Lung (tissue), 12 donors: ENCODE results near the gene WBP11. TPM values are rescaled to one million over a fixed set of nuclear protein-coding genes. Genes with fewer than 3 reads are reported as not detected.

Experiments used
- ATAC-seq: fragments of 200-7000 bp; cut with Tn5 transposase; one replicate; pipeline ENCODE4 v1.9.1; 2020; ENCODE audit warnings: moderate number of reproducible peaks; ENCODE audit not compliant: insufficient read depth, low FRiP score
- DNase-seq, 3 donors: peaks; one replicate each; pipeline ENCODE4 v3.0.0-alpha.2; 2013 to 2017
- H3K27ac ChIP-seq, 2 donors: one replicate each; pipeline ENCODE4 v1.5.1; 2013; ENCODE audit warnings: mild to moderate bottlenecking in 2 of 2, moderate library complexity in 2 of 2, control low read depth in 1 of 2, inconsistent platforms in 1 of 2, low read depth in 1 of 2, low read length in 1 of 2
- H3K27me3 ChIP-seq, 3 donors: one replicate each; pipeline ENCODE4 v1.5.1; 2013; ENCODE audit warnings: low read length in 2 of 3; ENCODE audit not compliant: control insufficient read depth in 3 of 3, insufficient read depth in 3 of 3
- H3K36me3 ChIP-seq, 4 donors: one replicate each; pipeline ENCODE4 v1.5.1; 2013; ENCODE audit warnings: low read length in 4 of 4, mild to moderate bottlenecking in 1 of 4, moderate library complexity in 1 of 4; ENCODE audit not compliant: control insufficient read depth in 4 of 4, insufficient read depth in 4 of 4
- H3K4me1 ChIP-seq, 5 donors: one replicate each; pipeline ENCODE4 v1.5.1; 2013; ENCODE audit warnings: low read length in 5 of 5, mild to moderate bottlenecking in 2 of 5, moderate library complexity in 1 of 5; ENCODE audit not compliant: control insufficient read depth in 5 of 5, insufficient read depth in 5 of 5
- H3K4me3 ChIP-seq: one replicate; pipeline ENCODE4 v1.5.1; 2013; ENCODE audit warnings: mild to moderate bottlenecking, control low read depth, moderate library complexity
- H3K9ac ChIP-seq, 2 donors: one replicate each; pipeline ENCODE4 v1.5.1; 2013; ENCODE audit warnings: low read length in 2 of 2, control low read depth in 1 of 2; ENCODE audit not compliant: insufficient read depth in 1 of 2
- H3K9me3 ChIP-seq, 4 donors: one replicate each; pipeline ENCODE4 v1.5.1; 2013; ENCODE audit warnings: low read length in 3 of 4, mild to moderate bottlenecking in 1 of 4, moderate library complexity in 1 of 4; ENCODE audit not compliant: control insufficient read depth in 4 of 4, insufficient read depth in 3 of 4
- WGBS, 2 donors: extraction: QIAGEN DNeasy Blood & Tissue Kit; methylation state at CpG; one replicate each; pipeline ENCODE4 v1.1.7; 2013; 5-methylcytosine and 5-hydroxymethylcytosine counted together
- polyA plus RNA-seq, 2 donors: library from polyadenylated mRNA; stranded (reverse); fragments of 200-250 nt; gene quantifications; one replicate each; pipeline ENCODE4 v1.2.1, GENCODE V29; 2013
- total RNA-seq, 2 donors: library from RNA; depleted of rRNA in 1 of 2; stranded (reverse); fragments of >200 nt in 1 of 2; gene quantifications; one replicate each; pipeline ENCODE4 v1.2.1, GENCODE V29; 2014 to 2021
- TF ChIP-seq, protein P1 (sequence below): IDR thresholded peaks from 2 replicates; pipeline ENCODE4 v1.5.1; 2012; ENCODE audit warnings: mild to moderate bottlenecking; ENCODE audit errors: control extremely low read depth, extremely low read depth
- donor health status: control.
- donor health status: control.
- donor health status: Bipolar disorder and iron deficiency.
- donor health status: healthy.
- donor health status: DM: yes; HTN: yes; CAD: no.

WBP11 gene
- total and polyA plus RNA-seq, 4 donors, result 14.8 to 52.8 (median 30.6) TPM

- TF ChIP-seq, protein P1, sequence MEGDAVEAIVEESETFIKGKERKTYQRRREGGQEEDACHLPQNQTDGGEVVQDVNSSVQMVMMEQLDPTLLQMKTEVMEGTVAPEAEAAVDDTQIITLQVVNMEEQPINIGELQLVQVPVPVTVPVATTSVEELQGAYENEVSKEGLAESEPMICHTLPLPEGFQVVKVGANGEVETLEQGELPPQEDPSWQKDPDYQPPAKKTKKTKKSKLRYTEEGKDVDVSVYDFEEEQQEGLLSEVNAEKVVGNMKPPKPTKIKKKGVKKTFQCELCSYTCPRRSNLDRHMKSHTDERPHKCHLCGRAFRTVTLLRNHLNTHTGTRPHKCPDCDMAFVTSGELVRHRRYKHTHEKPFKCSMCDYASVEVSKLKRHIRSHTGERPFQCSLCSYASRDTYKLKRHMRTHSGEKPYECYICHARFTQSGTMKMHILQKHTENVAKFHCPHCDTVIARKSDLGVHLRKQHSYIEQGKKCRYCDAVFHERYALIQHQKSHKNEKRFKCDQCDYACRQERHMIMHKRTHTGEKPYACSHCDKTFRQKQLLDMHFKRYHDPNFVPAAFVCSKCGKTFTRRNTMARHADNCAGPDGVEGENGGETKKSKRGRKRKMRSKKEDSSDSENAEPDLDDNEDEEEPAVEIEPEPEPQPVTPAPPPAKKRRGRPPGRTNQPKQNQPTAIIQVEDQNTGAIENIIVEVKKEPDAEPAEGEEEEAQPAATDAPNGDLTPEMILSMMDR, result no peak
- DNase-seq (peak; percentile 39 to 91 (median 89)), ATAC-seq (no peak)
- Histone ChIP-seq H3K36me3 (peaks cover 16 to 59% (median 33%) of the 10 kb centered on the region in 4 donors), H3K9me3 (no peaks in the 10 kb centered on the region), H3K9ac (peak overlapping the region in 1 of 2 donors; percentile 34), H3K4me1 (peaks cover 0 to 15% (median 0%) of the 10 kb centered on the region in 5 donors), H3K27me3 (no peaks in the 10 kb centered on the region), H3K4me3 (no peak overlapping the region), H3K27ac (no peak overlapping the region)
- 71 to 76% methylated on average over 4 of the region's 4 CpGs for WGBS, 2 donors
Observed at GRCh38 chr12:14795028-14795448, 8.2 kb downstream of the WBP11 start.

DNA sequence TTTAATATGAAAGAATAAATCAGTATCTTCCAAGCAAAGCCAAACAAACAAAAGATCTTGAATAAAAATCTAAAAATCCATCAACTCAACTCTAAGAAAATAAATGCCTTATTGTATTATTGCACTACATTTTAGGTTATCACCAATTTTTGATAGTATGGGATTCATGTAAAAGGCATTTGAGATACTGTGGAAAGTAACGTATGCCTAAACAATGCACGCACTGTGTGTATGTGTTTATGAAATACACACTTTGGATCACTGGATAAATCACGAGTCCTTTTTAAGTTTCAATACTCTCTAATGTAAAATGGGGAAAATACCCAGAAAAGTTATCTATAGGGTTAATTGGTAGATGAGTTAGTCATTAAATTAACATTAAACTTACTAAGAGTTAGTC lies 17.7 kb downstream of the WBP11 start:
- no peak for ATAC-seq
- Histone ChIP-seq H3K4me1 (no peaks in the 10 kb centered on the region), H3K9ac (no peak overlapping the region), H3K4me3 (no peak overlapping the region), H3K27me3 (no peaks in the 10 kb centered on the region), H3K9me3 (no peaks in the 10 kb centered on the region), H3K36me3 (peaks cover 16 to 38% (median 22%) of the 10 kb centered on the region in 4 donors), H3K27ac (no peak overlapping the region)
- 97% methylated on average over 3 of the region's 3 CpGs for WGBS, 2 donors
- no peak for DNase-seq
- TF ChIP-seq, protein P1, result no peak

DNA sequence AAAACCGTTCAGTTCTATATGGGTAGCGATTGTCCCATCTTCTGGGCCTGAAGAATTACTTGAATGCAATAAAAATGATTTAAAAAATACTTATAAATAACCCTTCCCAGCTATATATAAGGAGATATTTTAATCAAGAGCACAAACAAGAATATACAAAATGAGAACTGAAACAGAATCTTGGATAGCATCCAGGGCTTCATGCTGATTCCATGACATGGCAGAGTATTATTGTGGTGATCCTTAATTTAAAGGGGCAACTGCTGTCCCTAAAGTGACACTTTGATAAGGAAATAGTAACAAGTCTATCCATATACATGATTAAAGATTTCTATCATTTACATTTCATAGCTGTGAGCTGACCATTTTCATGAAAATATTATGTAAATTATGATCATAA lies 18.8 kb downstream of the WBP11 start:
- TF ChIP-seq, protein P1, result no peak

GRCh38 chr12:14782756-14783155 lies 20.5 kb downstream of the WBP11 start:
- H3K36me3 ChIP-seq, result peaks cover 4 to 17% (median 8%) of the 10 kb centered on the region in 4 donors
- no peak overlapping the region for H3K9ac ChIP-seq
- no peaks in the 10 kb centered on the region for H3K9me3 ChIP-seq
- TF ChIP-seq, protein P1, result no peak
- no peak overlapping the region for H3K4me3 ChIP-seq
- DNase-seq, result no peak
- no peak overlapping the region for H3K27ac ChIP-seq
- ATAC-seq, result no peak
- H3K4me1 ChIP-seq, result peaks cover 0 to 4% (median 0%) of the 10 kb centered on the region in 5 donors
- no peaks in the 10 kb centered on the region for H3K27me3 ChIP-seq

More for the DNA sequence above, 18.8 kb downstream of the WBP11 start:
- no peaks in the 10 kb centered on the region for H3K9me3 ChIP-seq
- peaks cover 11 to 27% (median 16%) of the 10 kb centered on the region in 4 donors for H3K36me3 ChIP-seq
- H3K9ac ChIP-seq, result no peak overlapping the region
- no peaks in the 10 kb centered on the region for H3K27me3 ChIP-seq
- H3K27ac ChIP-seq, result no peak overlapping the region
- WGBS, 2 donors, result 89 to 90% methylated on average over 2 of the region's 2 CpGs
- DNase-seq (no peak), ATAC-seq (no peak)
- H3K4me1 ChIP-seq, result peaks cover 0 to 4% (median 0%) of the 10 kb centered on the region in 5 donors
- no peak overlapping the region for H3K4me3 ChIP-seq
